ENCODE results near the gene CFAP299.

GRCh38 chr4:80926446-80926845 lies 590.9 kb downstream of the CFAP299 start:
- TF ChIP-seq, protein P1, sequence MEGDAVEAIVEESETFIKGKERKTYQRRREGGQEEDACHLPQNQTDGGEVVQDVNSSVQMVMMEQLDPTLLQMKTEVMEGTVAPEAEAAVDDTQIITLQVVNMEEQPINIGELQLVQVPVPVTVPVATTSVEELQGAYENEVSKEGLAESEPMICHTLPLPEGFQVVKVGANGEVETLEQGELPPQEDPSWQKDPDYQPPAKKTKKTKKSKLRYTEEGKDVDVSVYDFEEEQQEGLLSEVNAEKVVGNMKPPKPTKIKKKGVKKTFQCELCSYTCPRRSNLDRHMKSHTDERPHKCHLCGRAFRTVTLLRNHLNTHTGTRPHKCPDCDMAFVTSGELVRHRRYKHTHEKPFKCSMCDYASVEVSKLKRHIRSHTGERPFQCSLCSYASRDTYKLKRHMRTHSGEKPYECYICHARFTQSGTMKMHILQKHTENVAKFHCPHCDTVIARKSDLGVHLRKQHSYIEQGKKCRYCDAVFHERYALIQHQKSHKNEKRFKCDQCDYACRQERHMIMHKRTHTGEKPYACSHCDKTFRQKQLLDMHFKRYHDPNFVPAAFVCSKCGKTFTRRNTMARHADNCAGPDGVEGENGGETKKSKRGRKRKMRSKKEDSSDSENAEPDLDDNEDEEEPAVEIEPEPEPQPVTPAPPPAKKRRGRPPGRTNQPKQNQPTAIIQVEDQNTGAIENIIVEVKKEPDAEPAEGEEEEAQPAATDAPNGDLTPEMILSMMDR (IDR thresholded peaks at IDR 0.05 in 2 of 3, conservative IDR thresholded peaks at IDR 0.05 in 1 of 3; ENCODE audit: borderline replicate concordance in 1 of 3, insufficient read depth in 1 of 3, low read depth in 2 of 3, low read length in 2 of 3) = no peak
- TF ChIP-seq EGR1 (IDR thresholded peaks at IDR 0.05; ENCODE audit: low read depth) (no peak), ELF1 (IDR thresholded peaks at IDR 0.05; ENCODE audit: borderline replicate concordance, low read depth) (no peak), TCF7L2 (IDR thresholded peaks at IDR 0.05; ENCODE audit: borderline replicate concordance, extremely low read depth, insufficient read depth, insufficient read length) (no peak), EZH2 (IDR thresholded peaks at IDR 0.05) (no peak)

Measured in HCT116 (cell line).